ENCODE results near the gene KLF15. TPM values are rescaled to one million over a fixed set of nuclear protein-coding genes. Genes with fewer than 3 reads are reported as not detected.

KLF15 gene
- total and polyA plus RNA-seq, 2 experiments from 2014 or later: 3.5 to 19.8 TPM

DNA sequence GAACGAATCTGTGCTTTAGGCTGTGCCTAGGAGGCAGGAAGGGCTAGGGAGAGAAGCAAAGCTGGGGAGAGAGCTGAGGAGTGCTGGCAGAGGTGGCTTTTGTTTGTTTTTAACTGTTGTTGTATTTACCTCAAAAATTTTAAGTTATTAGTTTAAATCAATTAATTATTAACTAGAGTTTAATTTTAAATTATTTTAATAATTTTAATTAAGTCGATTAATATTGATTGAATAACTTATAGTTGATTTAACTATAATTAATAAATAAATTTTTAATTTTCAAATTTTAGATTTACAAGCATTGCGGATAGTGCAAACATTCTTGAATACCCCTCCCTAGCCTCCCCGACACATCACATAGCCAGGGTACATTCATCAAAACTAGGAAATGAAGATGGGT lies 30.6 kb downstream of the KLF15 start:
- peaks cover 36% of the 10 kb centered on the region for H3K36me3 Mint-ChIP-seq (ENCODE audit: low read depth)
- no peak overlapping the region for H3K27ac Mint-ChIP-seq
- DNase-seq (ENCODE audit: low spot score): no peak
- no peak overlapping the region for H3K27ac ChIP-seq (ENCODE audit: low read depth)
- TF ChIP-seq NANOG (IDR thresholded peaks at IDR 0.05; ENCODE audit: borderline replicate concordance) (no peak), STAT1 (IDR thresholded peaks at IDR 0.05; ENCODE audit: unreplicated experiment) (no peak), EZH2phosphoT487 (IDR thresholded peaks at IDR 0.05; ENCODE audit: unreplicated experiment) (no peak)
- TF ChIP-seq, protein P1, sequence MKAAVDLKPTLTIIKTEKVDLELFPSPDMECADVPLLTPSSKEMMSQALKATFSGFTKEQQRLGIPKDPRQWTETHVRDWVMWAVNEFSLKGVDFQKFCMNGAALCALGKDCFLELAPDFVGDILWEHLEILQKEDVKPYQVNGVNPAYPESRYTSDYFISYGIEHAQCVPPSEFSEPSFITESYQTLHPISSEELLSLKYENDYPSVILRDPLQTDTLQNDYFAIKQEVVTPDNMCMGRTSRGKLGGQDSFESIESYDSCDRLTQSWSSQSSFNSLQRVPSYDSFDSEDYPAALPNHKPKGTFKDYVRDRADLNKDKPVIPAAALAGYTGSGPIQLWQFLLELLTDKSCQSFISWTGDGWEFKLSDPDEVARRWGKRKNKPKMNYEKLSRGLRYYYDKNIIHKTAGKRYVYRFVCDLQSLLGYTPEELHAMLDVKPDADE (IDR thresholded peaks at IDR 0.05): no peak
- no peak for ATAC-seq
- H3K27me3 Mint-ChIP-seq (ENCODE audit: insufficient read depth, low read depth, poor library complexity): peaks cover 4% of the 10 kb centered on the region
- H3K4me1 ChIP-seq (ENCODE audit: insufficient read depth): no peaks in the 10 kb centered on the region
- no peaks in the 10 kb centered on the region for H3F3A ChIP-seq (replicated peaks; ENCODE audit: low read depth)
- H3K4me3 ChIP-seq: no peak overlapping the region
- H3K4me2 ChIP-seq: no peak overlapping the region
- H3K79me2 ChIP-seq (replicated peaks; ENCODE audit: insufficient read depth): no peaks in the 10 kb centered on the region
- peaks cover 50% of the 10 kb centered on the region for H3K9me3 Mint-ChIP-seq
- no peak overlapping the region for H2AFZ ChIP-seq
- 0 out of 2 replicates have a peak, but pooled peaks cover 5% of the 10 kb centered on the region for H3K9me2 ChIP-seq (ENCODE audit: insufficient read depth)
- H3K36me3 ChIP-seq (ENCODE audit: insufficient read depth): peaks cover 18% of the 10 kb centered on the region
- no peaks in the 10 kb centered on the region for H3K4me1 Mint-ChIP-seq
- no peaks in the 10 kb centered on the region for H4K20me1 ChIP-seq (replicated peaks; ENCODE audit: insufficient read depth)
- no peak overlapping the region for H3K4me3 Mint-ChIP-seq
- H3K27me3 ChIP-seq (ENCODE audit: insufficient read depth): no peaks in the 10 kb centered on the region

DNA sequence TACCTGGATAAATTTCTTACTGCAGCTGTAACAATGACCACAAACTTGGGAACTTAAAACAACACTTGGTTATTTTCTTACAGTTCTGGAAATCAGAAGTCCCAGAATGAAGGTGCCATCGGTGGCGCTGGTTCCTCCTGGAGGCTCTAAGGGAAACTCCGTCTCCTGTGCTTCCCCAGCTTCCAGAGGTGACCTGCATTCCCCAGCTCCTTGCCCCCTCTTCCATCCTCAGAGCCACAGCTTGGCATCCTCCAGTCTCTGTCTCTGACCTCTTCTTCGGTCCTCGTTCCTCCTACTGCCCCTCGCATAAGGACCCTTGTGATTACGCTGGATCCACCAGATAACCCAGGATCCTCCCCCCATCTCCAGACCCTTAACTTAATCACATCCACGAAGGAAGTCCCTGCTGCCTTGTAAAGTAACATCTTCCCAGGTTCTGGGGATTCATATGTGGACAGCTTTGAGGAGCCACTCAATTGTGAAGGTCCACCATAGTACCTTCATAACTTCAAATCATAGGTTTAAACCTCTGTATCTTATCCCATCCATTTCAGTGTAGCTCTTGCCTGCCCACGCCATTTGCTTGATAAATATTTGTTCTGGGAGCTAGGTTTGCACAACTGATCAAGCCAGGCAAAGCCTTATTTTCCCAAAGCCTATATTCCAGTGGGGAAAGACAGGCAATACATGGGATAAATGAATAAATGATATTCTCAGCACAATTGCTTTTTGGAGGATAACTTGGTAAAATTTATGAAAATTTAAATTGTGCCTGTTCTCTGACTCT lies 34.8 kb downstream of the KLF15 start:
- H4K20me1 ChIP-seq (replicated peaks; ENCODE audit: insufficient read depth): no peaks in the 10 kb centered on the region
- Mint-ChIP-seq H3K27me3 (ENCODE audit: insufficient read depth, low read depth, poor library complexity) (peaks cover 4% of the 10 kb centered on the region), H3K36me3 (ENCODE audit: low read depth) (peaks cover 4% of the 10 kb centered on the region; the same call in 1 of the 3 replicates), H3K4me3 (no peak overlapping the region), H3K9me3 (peaks cover 10% of the 10 kb centered on the region), H3K27ac (no peak overlapping the region), H3K4me1 (no peaks in the 10 kb centered on the region; the same call in 2 of the 3 replicates)
- no peak overlapping the region for H3K27ac ChIP-seq (ENCODE audit: low read depth)
- H3K36me3 ChIP-seq (ENCODE audit: insufficient read depth): no peaks in the 10 kb centered on the region
- H3K9me2 ChIP-seq (ENCODE audit: insufficient read depth): 0 out of 2 replicates have a peak, but pooled peaks cover 5% of the 10 kb centered on the region
- H3K4me3 ChIP-seq: no peak overlapping the region
- H3K4me2 ChIP-seq: no peak overlapping the region
- no peaks in the 10 kb centered on the region for H3K79me2 ChIP-seq (replicated peaks; ENCODE audit: insufficient read depth)
- DNase-seq (ENCODE audit: low spot score) (no peak), ATAC-seq (no peak)
- no peak overlapping the region for H2AFZ ChIP-seq
- no peaks in the 10 kb centered on the region for H3F3A ChIP-seq (replicated peaks; ENCODE audit: low read depth)
- no peaks in the 10 kb centered on the region for H3K27me3 ChIP-seq (ENCODE audit: insufficient read depth)
- H3K4me1 ChIP-seq (ENCODE audit: insufficient read depth): no peaks in the 10 kb centered on the region
- no peak for TF ChIP-seq ZNF331 (CRISPR knock-in tag; IDR thresholded peaks at IDR 0.05; ENCODE audit: low read depth)
- no peak for TF ChIP-seq POLR2AphosphoS5 (IDR thresholded peaks at IDR 0.05; ENCODE audit: low read depth)
- no peak for TF ChIP-seq NANOG (IDR thresholded peaks at IDR 0.05; ENCODE audit: borderline replicate concordance)
- no peak for TF ChIP-seq STAT1 (IDR thresholded peaks at IDR 0.05; ENCODE audit: unreplicated experiment)
- TF ChIP-seq, protein P1 (IDR thresholded peaks at IDR 0.05): no peak
- TF ChIP-seq, protein P2, sequence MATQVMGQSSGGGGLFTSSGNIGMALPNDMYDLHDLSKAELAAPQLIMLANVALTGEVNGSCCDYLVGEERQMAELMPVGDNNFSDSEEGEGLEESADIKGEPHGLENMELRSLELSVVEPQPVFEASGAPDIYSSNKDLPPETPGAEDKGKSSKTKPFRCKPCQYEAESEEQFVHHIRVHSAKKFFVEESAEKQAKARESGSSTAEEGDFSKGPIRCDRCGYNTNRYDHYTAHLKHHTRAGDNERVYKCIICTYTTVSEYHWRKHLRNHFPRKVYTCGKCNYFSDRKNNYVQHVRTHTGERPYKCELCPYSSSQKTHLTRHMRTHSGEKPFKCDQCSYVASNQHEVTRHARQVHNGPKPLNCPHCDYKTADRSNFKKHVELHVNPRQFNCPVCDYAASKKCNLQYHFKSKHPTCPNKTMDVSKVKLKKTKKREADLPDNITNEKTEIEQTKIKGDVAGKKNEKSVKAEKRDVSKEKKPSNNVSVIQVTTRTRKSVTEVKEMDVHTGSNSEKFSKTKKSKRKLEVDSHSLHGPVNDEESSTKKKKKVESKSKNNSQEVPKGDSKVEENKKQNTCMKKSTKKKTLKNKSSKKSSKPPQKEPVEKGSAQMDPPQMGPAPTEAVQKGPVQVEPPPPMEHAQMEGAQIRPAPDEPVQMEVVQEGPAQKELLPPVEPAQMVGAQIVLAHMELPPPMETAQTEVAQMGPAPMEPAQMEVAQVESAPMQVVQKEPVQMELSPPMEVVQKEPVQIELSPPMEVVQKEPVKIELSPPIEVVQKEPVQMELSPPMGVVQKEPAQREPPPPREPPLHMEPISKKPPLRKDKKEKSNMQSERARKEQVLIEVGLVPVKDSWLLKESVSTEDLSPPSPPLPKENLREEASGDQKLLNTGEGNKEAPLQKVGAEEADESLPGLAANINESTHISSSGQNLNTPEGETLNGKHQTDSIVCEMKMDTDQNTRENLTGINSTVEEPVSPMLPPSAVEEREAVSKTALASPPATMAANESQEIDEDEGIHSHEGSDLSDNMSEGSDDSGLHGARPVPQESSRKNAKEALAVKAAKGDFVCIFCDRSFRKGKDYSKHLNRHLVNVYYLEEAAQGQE (IDR thresholded peaks at IDR 0.05; ENCODE audit: unreplicated experiment): no peak
- TF ChIP-seq CREB1 (CRISPR knock-in tag; IDR thresholded peaks at IDR 0.05; ENCODE audit: low read depth): no peak
- no peak for TF ChIP-seq ZNF114 (CRISPR knock-in tag; IDR thresholded peaks at IDR 0.05)
